ENCODE results near the gene HAND1.

DNA sequence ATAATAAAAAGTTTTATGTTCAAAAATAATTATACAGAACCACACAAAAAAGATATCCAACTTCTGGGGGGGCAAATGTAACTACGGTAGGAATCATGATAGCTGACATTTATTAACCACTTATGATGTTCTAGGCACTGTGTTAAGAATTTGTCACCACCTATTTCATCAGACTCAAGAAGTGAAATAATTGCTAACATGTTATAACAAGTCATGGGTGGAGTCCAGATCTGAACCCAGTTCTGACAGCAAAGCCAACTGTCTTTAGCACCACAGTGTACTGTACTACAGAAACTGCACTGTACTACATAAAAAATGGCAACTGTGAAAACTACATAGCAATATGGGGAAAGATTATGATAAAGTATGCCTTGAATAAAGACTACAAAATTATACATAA, 35.2 kb downstream of the HAND1 start:
- TF ChIP-seq CTCF (IDR thresholded peaks at IDR 0.05; ENCODE audit: insufficient read depth, low read length, poor library complexity, severe bottlenecking) (no peak), EZH2phosphoT487 (conservative IDR thresholded peaks at IDR 0.05; ENCODE audit: low read length) (no peak)
